Measurements from ENCODE around the gene RPRD1A. TPM values are rescaled to one million over a fixed set of nuclear protein-coding genes. Genes with fewer than 3 reads are reported as not detected.
A peak's percentile ranks its signal among the peaks of the same experiment; 100 is the strongest.
"Not testable (repeated sequence)": the region's sequence is repeated elsewhere in the genome, so short reads cannot be mapped to it uniquely, and the experiment has no call there.

The RPRD1A gene
- total and polyA plus RNA-seq, 7 donors, result 13.2 to 80.3 (median 68.8) TPM

- H3K27ac ChIP-seq, result peak overlapping the region; percentile 88 to 96 (median 93)
- no peak for DNase-seq
- TF ChIP-seq EP300 (IDR thresholded peaks at IDR 0.05) (no peak), POLR2AphosphoS5 (IDR thresholded peaks at IDR 0.05) (no peak), POLR2A (IDR thresholded peaks at IDR 0.05) (no peak)
- TF ChIP-seq, protein P1, sequence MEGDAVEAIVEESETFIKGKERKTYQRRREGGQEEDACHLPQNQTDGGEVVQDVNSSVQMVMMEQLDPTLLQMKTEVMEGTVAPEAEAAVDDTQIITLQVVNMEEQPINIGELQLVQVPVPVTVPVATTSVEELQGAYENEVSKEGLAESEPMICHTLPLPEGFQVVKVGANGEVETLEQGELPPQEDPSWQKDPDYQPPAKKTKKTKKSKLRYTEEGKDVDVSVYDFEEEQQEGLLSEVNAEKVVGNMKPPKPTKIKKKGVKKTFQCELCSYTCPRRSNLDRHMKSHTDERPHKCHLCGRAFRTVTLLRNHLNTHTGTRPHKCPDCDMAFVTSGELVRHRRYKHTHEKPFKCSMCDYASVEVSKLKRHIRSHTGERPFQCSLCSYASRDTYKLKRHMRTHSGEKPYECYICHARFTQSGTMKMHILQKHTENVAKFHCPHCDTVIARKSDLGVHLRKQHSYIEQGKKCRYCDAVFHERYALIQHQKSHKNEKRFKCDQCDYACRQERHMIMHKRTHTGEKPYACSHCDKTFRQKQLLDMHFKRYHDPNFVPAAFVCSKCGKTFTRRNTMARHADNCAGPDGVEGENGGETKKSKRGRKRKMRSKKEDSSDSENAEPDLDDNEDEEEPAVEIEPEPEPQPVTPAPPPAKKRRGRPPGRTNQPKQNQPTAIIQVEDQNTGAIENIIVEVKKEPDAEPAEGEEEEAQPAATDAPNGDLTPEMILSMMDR (IDR thresholded peaks at IDR 0.05), result no peak
- H3K4me1 ChIP-seq, result peaks cover 0 to 13% (median 9%) of the 10 kb centered on the region in 4 donors
- H3K27me3 ChIP-seq, result no peaks in the 10 kb centered on the region
- 1% methylated on average over 5 of the region's 5 CpGs for WGBS, 2 donors
- peak overlapping the region; percentile 66 to 94 (median 78) for H3K4me3 ChIP-seq
- intact Hi-C loops (cut with DNase I), result loop anchor here (1.0 to 5.0 kb wide), 2 partner anchors 63 to 94 kb away; partner anchors contain the start of genes ELP2, RMP24 and SLC39A6
- H3K9me3 ChIP-seq, result no peaks in the 10 kb centered on the region
- H3K36me3 ChIP-seq, result no peaks in the 10 kb centered on the region
Observed at GRCh38 chr18:36066686-36067054, 689 bp downstream of the RPRD1A start.

DNA sequence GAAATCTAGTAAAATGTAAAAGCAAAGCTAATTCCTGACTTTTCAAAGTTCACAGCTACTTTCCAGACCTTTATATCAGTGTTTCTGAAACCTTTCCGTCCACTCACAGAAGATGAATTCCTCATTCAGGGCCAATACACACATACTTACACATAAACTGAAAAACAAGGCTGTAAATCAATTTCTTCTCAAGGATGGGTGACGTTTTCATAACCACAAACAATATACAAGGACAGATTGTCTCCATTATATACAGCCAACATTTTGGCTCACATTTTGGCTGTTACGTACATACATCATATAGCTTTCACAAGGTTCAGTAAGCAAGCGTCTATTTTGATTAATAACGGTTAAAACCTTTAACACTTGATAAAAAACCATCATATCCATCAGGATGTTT lies 1.4 kb downstream of the RPRD1A start:
- intact Hi-C loops (cut with DNase I), result loop anchor here (5.0 kb wide), 1 partner anchor 94 kb away; the partner anchor contains the start of gene RMP24

DNA sequence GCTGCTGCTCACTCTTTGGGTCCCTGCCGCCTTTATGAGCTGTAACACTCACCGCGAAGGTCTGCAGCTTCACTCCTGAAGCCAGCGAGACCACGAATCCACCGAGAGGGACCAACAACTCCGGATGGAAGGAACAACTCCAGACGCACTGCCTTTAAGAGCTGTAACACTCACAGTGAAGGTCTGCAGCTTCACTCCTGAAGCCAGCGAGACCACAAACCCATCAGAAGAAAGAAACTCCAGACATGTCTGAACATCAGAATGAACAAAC lies 2.6 kb downstream of the RPRD1A start:
- H3K4me1 ChIP-seq, result peaks cover 0 to 13% (median 9%) of the 10 kb centered on the region in 4 donors
- intact Hi-C loops (cut with DNase I), result loop anchor here (5.0 kb wide), 1 partner anchor 92 kb away; the partner anchor contains the start of gene RMP24
- not testable (repeated sequence) for H3K9me3 ChIP-seq, H3K4me3 ChIP-seq, H3K36me3 ChIP-seq, DNase-seq, H3K27ac ChIP-seq, H3K27me3 ChIP-seq
- 97 to 98% methylated on average over 9 of the region's 9 CpGs for WGBS, 2 donors

More for the DNA sequence above, 1.4 kb downstream of the RPRD1A start:
- Histone ChIP-seq H3K36me3 (no peaks in the 10 kb centered on the region), H3K27me3 (no peaks in the 10 kb centered on the region), H3K4me1 (peaks cover 0 to 13% (median 9%) of the 10 kb centered on the region in 4 donors), H3K4me3 (peak overlapping the region in 2 of 4 donors; percentile 90 to 94), H3K27ac (no peak overlapping the region), H3K9me3 (no peaks in the 10 kb centered on the region)
- TF ChIP-seq POLR2AphosphoS5 (IDR thresholded peaks at IDR 0.05), result no peak
- TF ChIP-seq EP300 (IDR thresholded peaks at IDR 0.05), result no peak
- TF ChIP-seq, protein P1 (IDR thresholded peaks at IDR 0.05), result no peak
- TF ChIP-seq POLR2A (IDR thresholded peaks at IDR 0.05), result no peak
- DNase-seq, result no peak
- WGBS, 2 donors, result 10 to 36% methylated on average over 5 of the region's 5 CpGs

DNA sequence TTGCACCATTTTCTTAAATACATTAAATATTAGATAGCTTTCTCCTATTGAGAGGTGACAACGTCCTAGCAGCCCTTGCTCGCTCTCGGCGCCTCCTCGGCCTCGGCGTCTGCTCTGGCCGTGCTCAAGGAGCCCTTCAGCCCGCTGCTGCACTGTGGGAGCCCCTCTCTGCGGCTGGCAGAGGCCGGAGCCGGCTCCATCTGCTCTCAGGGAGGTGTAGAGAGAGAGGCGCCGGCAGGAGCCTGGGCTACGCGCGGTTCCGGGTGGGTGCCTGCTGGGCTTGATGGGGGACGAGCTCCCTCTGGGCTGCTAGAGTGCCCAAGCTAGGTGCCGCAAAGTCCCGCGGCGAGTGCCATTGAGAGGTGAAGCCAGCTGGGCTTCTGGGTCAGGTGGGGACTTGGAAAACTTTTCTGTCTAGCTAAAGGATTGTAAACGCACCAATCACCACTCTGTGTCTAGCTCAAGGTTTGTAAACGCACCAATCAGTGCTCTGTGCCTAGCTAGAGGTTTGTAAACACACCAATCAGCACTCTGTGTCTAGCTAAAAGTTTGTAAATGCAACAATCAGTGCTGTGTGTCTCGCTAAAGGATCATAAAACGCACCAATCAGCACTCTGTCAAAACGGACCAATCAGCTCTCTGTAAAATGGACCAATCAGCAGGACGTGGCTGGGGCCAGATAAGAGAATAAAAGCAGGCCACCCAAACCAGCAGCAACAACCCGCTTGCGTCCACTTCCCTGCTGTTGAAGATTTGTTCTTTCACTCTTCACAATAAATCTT lies 3.1 kb downstream of the RPRD1A start:
- H3K27me3 ChIP-seq, result no peaks in the 10 kb centered on the region
- 97 to 98% methylated on average over 31 of the region's 31 CpGs for WGBS, 2 donors

GRCh38 chr18:36058674-36059073 lies 8.7 kb downstream of the RPRD1A start:
- 91 to 93% methylated on average over 3 of the region's 3 CpGs for WGBS, 2 donors
- TF ChIP-seq, protein P1 (IDR thresholded peaks at IDR 0.05), result no peak
- TF ChIP-seq POLR2AphosphoS5 (IDR thresholded peaks at IDR 0.05) (no peak), EP300 (IDR thresholded peaks at IDR 0.05) (no peak), POLR2A (IDR thresholded peaks at IDR 0.05) (no peak)
- intact Hi-C loops (cut with DNase I), result no loop called here
- Histone ChIP-seq H3K4me1 (no peaks in the 10 kb centered on the region), H3K27ac (no peak overlapping the region), H3K36me3 (no peaks in the 10 kb centered on the region), H3K9me3 (no peaks in the 10 kb centered on the region), H3K27me3 (no peaks in the 10 kb centered on the region), H3K4me3 (no peak overlapping the region)
- DNase-seq, result no peak

More for the DNA sequence above, 3.1 kb downstream of the RPRD1A start:
- Histone ChIP-seq H3K27ac (no peak overlapping the region), H3K36me3 (no peaks in the 10 kb centered on the region), H3K4me3 (no peak overlapping the region), H3K4me1 (peaks cover 0 to 13% (median 9%) of the 10 kb centered on the region in 4 donors), H3K9me3 (no peaks in the 10 kb centered on the region)
- intact Hi-C loops (cut with DNase I), result no loop called here
- no peak for DNase-seq
- no peak for TF ChIP-seq POLR2A (IDR thresholded peaks at IDR 0.05)
- no peak for TF ChIP-seq POLR2AphosphoS5 (IDR thresholded peaks at IDR 0.05)
- TF ChIP-seq, protein P1 (IDR thresholded peaks at IDR 0.05), result no peak
- no peak for TF ChIP-seq EP300 (IDR thresholded peaks at IDR 0.05)

Data from sigmoid colon (tissue), 7 donors.